ENCODE results near the gene HTRA3.

Gene HTRA3

GRCh38 chr4:8263397-8263796 is 6.2 kb upstream of the HTRA3 start:
- Histone ChIP-seq H3K4me1 (ENCODE audit: insufficient read depth, low read length) (peaks cover 4% of the 10 kb centered on the region; the same call in 1 of the 2 replicates), H3K9ac (ENCODE audit: low read depth, low read length) (no peak overlapping the region), H3K9me3 (ENCODE audit: control insufficient read depth, insufficient read depth, low read length) (no peaks in the 10 kb centered on the region), H3K36me3 (ENCODE audit: insufficient read depth, low read length) (no peaks in the 10 kb centered on the region)

- Histone ChIP-seq H3K36me3 (ENCODE audit: insufficient read depth, low read length) (no peaks in the 10 kb centered on the region), H3K4me1 (ENCODE audit: insufficient read depth, low read length) (peaks cover 5% of the 10 kb centered on the region; the same call in 1 of the 2 replicates), H3K9ac (ENCODE audit: low read depth, low read length) (no peak overlapping the region), H3K9me3 (ENCODE audit: control insufficient read depth, insufficient read depth, low read length) (no peaks in the 10 kb centered on the region)
These were observed 5.4 kb upstream of the HTRA3 start for GRCh38 chr4:8264106-8264505.

- Histone ChIP-seq H3K4me1 (ENCODE audit: insufficient read depth, low read length) (peaks cover 8% of the 10 kb centered on the region; the same call in 1 of the 2 replicates), H3K9me3 (ENCODE audit: control insufficient read depth, insufficient read depth, low read length) (no peaks in the 10 kb centered on the region), H3K9ac (ENCODE audit: low read depth, low read length) (no peak overlapping the region), H3K36me3 (ENCODE audit: insufficient read depth, low read length) (no peaks in the 10 kb centered on the region)
These were observed 4.2 kb upstream of the HTRA3 start for GRCh38 chr4:8265171-8265929.

GRCh38 chr4:8266088-8266487 is 3.5 kb upstream of the HTRA3 start:
- Histone ChIP-seq H3K4me1 (ENCODE audit: insufficient read depth, low read length) (peaks cover 8% of the 10 kb centered on the region; the same call in 1 of the 2 replicates), H3K9ac (ENCODE audit: low read depth, low read length) (no peak overlapping the region), H3K36me3 (ENCODE audit: insufficient read depth, low read length) (no peaks in the 10 kb centered on the region), H3K9me3 (ENCODE audit: control insufficient read depth, insufficient read depth, low read length) (no peaks in the 10 kb centered on the region)

GRCh38 chr4:8266508-8266907 is 3.0 kb upstream of the HTRA3 start:
- Histone ChIP-seq H3K36me3 (ENCODE audit: insufficient read depth, low read length) (no peaks in the 10 kb centered on the region), H3K9ac (ENCODE audit: low read depth, low read length) (no peak overlapping the region), H3K9me3 (ENCODE audit: control insufficient read depth, insufficient read depth, low read length) (no peaks in the 10 kb centered on the region), H3K4me1 (ENCODE audit: insufficient read depth, low read length) (peaks cover 8% of the 10 kb centered on the region; the same call in 1 of the 2 replicates)

- H3K36me3 ChIP-seq (ENCODE audit: insufficient read depth, low read length), result no peaks in the 10 kb centered on the region
- H3K9ac ChIP-seq (ENCODE audit: low read depth, low read length), result no peak overlapping the region
- peaks cover 8% of the 10 kb centered on the region; the same call in 1 of the 2 replicates for H3K4me1 ChIP-seq (ENCODE audit: insufficient read depth, low read length)
- no peaks in the 10 kb centered on the region for H3K9me3 ChIP-seq (ENCODE audit: control insufficient read depth, insufficient read depth, low read length)
These were observed 2.5 kb upstream of the HTRA3 start for GRCh38 chr4:8267077-8267476.

- Histone ChIP-seq H3K4me1 (ENCODE audit: insufficient read depth, low read length) (peaks cover 8% of the 10 kb centered on the region; the same call in 1 of the 2 replicates), H3K36me3 (ENCODE audit: insufficient read depth, low read length) (no peaks in the 10 kb centered on the region), H3K9me3 (ENCODE audit: control insufficient read depth, insufficient read depth, low read length) (no peaks in the 10 kb centered on the region), H3K9ac (ENCODE audit: low read depth, low read length) (no peak overlapping the region)
These were observed 1.3 kb upstream of the HTRA3 start for GRCh38 chr4:8268211-8268610.

- Histone ChIP-seq H3K9me3 (ENCODE audit: control insufficient read depth, insufficient read depth, low read length) (no peaks in the 10 kb centered on the region), H3K4me1 (ENCODE audit: insufficient read depth, low read length) (peaks cover 8% of the 10 kb centered on the region; the same call in 1 of the 2 replicates), H3K9ac (ENCODE audit: low read depth, low read length) (peak overlapping the region; percentile 52; the same call in 1 of the 2 replicates), H3K36me3 (ENCODE audit: insufficient read depth, low read length) (no peaks in the 10 kb centered on the region)
These were observed 536 bp upstream of the HTRA3 start for GRCh38 chr4:8268901-8269534.

GRCh38 chr4:8270418-8270771 is 841 bp downstream of the HTRA3 start:
- peak overlapping the region; percentile 52; the same call in 1 of the 2 replicates for H3K9ac ChIP-seq (ENCODE audit: low read depth, low read length)
- H3K9me3 ChIP-seq (ENCODE audit: control insufficient read depth, insufficient read depth, low read length), result no peaks in the 10 kb centered on the region
- no peaks in the 10 kb centered on the region for H3K36me3 ChIP-seq (ENCODE audit: insufficient read depth, low read length)
- peaks cover 8% of the 10 kb centered on the region; the same call in 1 of the 2 replicates for H3K4me1 ChIP-seq (ENCODE audit: insufficient read depth, low read length)

GRCh38 chr4:8270912-8271815 is 1.6 kb downstream of the HTRA3 start:
- H3K36me3 ChIP-seq (ENCODE audit: insufficient read depth, low read length), result no peaks in the 10 kb centered on the region
- no peak overlapping the region for H3K9ac ChIP-seq (ENCODE audit: low read depth, low read length)
- H3K4me1 ChIP-seq (ENCODE audit: insufficient read depth, low read length), result peaks cover 8% of the 10 kb centered on the region; the same call in 1 of the 2 replicates
- H3K9me3 ChIP-seq (ENCODE audit: control insufficient read depth, insufficient read depth, low read length), result no peaks in the 10 kb centered on the region

- H3K9me3 ChIP-seq (ENCODE audit: control insufficient read depth, insufficient read depth, low read length), result no peaks in the 10 kb centered on the region
- peaks cover 7% of the 10 kb centered on the region; the same call in 1 of the 2 replicates for H3K4me1 ChIP-seq (ENCODE audit: insufficient read depth, low read length)
- H3K9ac ChIP-seq (ENCODE audit: low read depth, low read length), result no peak overlapping the region
- H3K36me3 ChIP-seq (ENCODE audit: insufficient read depth, low read length), result no peaks in the 10 kb centered on the region
These were observed 2.3 kb downstream of the HTRA3 start for GRCh38 chr4:8271821-8272220.

- Histone ChIP-seq H3K4me1 (ENCODE audit: insufficient read depth, low read length) (peaks cover 4% of the 10 kb centered on the region; the same call in 1 of the 2 replicates), H3K36me3 (ENCODE audit: insufficient read depth, low read length) (no peaks in the 10 kb centered on the region), H3K9ac (ENCODE audit: low read depth, low read length) (no peak overlapping the region), H3K9me3 (ENCODE audit: control insufficient read depth, insufficient read depth, low read length) (no peaks in the 10 kb centered on the region)
These were observed 3.2 kb downstream of the HTRA3 start for GRCh38 chr4:8272472-8273428.

- no peaks in the 10 kb centered on the region for H3K9me3 ChIP-seq (ENCODE audit: control insufficient read depth, insufficient read depth, low read length)
- H3K9ac ChIP-seq (ENCODE audit: low read depth, low read length), result no peak overlapping the region
- peaks cover 4% of the 10 kb centered on the region; the same call in 1 of the 2 replicates for H3K4me1 ChIP-seq (ENCODE audit: insufficient read depth, low read length)
- no peaks in the 10 kb centered on the region for H3K36me3 ChIP-seq (ENCODE audit: insufficient read depth, low read length)
These were observed 3.9 kb downstream of the HTRA3 start for GRCh38 chr4:8273450-8273849.

Measured in ES-I3 (cell line).